ENCODE results near the gene NRXN3.

NRXN3 gene

DNA sequence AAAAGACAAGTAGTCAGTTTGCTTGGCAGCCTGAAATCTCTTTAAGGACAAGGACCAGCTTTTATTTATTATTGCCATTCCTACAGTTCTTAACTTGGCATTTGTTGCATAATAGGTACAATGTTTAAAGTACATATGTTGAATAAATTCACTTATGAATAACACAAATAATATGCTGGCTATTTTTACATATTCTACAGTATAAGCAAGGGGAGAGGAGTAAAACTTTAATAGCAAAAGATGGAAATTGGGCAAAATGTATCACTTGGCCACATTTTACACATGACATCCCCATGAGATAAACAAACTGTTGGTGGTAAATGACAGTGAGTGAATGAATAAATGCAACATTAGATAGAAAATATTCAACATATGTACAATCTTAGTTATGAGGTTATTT lies 1708.1 kb downstream of the NRXN3 start:
- DNase-seq (ENCODE audit: low read depth in 2 of 2) = no peak

DNA sequence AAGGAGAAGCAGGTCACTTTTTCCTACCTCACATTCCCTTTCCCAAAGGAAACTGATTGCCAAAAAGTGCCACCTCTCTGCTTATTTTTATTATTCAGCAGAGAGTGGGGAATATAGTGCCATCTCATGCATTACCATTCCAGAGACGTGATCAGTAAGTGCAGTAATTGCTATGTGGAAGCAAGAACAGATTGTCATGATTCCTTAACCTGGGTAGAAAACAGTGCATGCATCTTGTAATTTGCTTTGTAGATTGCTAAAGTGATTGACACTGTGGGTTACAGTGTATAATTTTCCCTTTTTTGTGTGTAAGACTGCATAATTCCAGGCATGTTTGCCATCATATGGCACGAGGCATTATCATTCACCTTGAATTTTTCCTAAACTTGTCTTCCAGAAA lies 1708.6 kb downstream of the NRXN3 start:
- no peak for DNase-seq (ENCODE audit: low read depth in 2 of 2)

DNA sequence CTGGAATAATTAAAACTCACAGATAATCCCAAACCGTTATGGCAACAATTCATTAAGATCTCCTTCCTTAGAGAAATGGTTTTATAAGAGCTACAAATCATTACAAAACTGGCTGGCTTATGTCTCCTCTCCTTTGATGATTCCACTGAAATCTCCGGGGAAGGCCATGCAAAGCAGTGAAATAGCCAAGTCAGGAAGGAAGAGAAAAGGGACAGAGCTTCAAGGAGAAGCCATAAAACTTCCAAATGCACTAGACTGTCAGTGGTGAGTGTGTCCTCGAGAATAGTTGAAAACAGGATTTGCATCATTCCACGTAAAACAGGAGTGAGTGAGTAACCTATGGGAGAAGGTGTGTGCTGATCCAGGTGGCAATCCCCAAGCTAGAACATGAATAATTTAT lies 1711.1 kb downstream of the NRXN3 start:
- no peak for DNase-seq (ENCODE audit: low read depth in 2 of 2)

DNA sequence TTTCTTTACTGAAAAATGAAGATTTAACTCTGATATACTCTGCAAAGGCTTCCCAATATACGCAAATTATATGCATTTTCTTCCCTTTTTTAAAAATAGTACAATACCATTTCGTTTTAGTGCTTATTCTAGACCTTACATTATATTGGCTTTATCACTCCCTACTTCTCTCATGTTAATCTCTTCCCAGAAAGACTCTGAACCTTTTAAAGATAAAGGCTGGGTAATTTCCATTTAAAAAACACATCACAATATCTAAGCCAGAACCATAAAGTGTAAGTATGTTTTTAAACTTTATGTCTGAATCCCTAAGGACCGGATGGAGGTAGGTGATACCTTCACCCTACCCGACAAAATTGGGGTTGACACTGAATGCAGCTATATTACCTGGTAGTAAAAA lies 1720.4 kb downstream of the NRXN3 start:
- no peak for DNase-seq (ENCODE audit: low read depth in 2 of 2)

DNA sequence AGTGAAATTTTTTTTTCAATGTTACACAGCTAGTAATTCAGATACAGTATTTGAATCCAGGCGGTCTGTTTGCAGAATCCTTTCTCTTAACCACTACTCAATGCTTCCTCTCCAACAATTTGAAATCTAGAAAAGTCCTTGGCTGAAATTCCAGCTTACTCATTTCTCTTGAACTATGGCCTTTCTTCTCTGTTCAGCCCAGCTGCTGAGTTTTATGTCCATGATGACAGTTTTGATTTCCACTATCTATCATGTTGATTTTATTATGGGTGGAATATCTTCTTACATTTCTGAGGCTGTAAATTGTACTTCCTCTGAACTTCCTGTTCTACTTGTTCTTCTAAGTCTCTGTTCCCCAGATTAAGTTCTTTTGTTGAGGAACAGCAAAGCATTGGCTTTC lies 1725.8 kb downstream of the NRXN3 start:
- no peak for DNase-seq (ENCODE audit: low read depth in 2 of 2)

DNA sequence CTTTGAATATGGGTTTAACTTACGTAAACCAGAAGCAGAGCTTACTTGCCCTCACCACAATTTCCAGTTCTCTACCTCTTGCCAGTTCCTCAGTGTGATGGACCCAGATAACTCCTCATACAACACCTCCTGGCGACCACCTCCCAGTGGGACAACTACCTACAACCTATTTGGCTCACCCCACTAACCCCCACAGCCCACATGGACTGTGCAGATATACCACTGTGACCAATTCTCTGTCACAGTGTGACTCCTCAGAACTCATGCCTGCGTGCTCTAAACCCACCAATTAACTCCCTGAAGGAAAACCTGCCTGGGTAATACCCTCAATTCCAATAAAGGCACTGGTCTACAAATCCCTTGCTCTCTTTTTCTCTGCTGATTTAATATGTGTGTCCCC lies 1729.4 kb downstream of the NRXN3 start:
- DNase-seq (ENCODE audit: low read depth in 2 of 2) = no peak

DNA sequence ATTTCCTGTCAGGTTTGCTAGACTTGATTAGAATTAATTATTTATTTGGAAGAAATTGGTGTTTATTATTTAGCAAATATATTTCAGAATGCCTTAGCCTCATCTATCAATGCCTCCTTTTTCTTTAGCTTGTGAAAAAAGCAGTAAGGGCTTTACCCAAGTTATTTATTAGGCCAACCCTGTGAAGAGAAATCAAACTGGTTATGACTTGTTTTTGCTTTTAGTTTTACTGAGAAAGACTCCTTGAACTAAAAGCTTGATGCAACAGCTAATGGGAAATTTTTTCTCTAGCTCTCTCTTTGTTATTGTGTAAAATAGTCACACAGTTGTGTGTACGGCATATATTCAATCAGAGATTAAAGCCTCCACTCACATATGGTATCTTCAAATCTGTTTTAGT lies 1734.3 kb downstream of the NRXN3 start:
- DNase-seq (ENCODE audit: low read depth in 2 of 2) = no peak

DNA sequence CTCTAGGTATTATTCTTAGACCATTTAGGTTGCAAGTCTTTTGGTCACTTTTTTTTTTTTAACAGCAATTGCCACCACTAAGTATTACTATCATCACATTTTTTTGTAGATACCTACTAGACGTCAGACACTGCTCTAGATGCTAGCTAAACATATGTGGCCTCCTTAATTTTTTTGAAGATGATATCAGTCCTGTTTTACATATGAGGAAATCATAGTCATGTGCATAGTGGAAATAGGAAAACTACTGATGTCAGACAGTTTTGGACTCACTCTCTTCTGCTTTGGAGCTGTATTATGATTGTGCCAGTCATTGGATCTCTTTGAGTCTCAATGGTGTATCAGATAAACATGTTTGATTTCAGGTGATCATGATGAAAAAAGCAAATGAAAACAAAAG lies 1736.8 kb downstream of the NRXN3 start:
- no peak for DNase-seq (ENCODE audit: low read depth in 2 of 2)

DNA sequence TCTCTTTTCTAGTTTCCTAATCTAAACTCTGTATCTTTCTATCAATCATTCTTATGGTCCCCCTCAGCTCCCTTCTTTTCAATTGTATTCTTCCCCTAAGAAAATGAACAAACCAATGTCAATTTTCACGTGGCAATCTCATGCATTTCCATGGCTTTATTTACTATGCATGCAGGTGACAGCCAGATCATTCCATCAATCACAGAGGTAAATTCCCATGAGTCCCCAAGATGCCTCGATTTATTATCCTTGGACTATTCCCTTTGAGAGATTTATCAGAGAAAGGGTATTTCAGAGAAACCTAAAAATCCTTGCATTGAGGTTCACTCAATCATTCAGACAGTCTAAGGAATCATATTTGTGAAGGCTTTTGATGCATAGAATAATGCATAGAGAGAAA lies 1739.9 kb downstream of the NRXN3 start:
- DNase-seq (ENCODE audit: low read depth in 2 of 2) = no peak

DNA sequence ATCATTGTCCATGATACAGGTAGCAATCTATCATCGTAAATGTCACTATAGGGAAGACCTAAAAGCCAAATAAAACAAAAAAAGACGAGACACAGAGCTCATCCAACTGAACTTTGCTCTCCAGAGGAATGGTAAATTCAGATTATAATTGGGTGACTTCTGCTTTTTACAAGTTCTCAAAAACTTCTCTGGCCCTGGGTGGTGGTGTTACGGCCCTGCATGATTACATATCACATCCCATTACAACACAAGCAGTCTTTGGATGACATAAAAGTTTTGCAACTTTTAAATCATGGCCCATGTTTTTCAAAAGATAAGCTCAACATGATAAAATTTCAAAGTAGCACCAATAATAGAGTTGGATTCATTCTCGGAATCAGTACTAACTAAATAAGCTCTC lies 1741.6 kb downstream of the NRXN3 start:
- DNase-seq (ENCODE audit: low read depth in 2 of 2) = no peak

DNA sequence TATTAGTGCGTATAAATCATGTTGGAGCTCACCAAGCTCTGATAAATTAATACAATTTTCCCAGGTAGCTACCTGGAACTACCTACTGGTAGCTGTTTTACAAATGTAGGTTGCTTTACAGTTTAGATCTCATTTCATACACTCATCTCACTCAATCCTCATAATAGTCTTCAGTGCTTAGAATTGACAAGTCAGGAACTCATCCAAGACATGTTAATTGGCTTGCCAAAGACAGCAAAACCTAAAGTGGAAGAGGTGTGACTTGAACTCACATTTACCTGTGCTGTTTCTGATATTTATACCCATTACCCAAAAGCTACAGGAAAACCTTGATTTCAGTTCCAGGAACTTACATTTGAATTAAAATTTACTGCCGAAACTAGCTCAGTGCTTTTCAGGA lies 1744.4 kb downstream of the NRXN3 start:
- no peak for DNase-seq (ENCODE audit: low read depth in 2 of 2)

DNA sequence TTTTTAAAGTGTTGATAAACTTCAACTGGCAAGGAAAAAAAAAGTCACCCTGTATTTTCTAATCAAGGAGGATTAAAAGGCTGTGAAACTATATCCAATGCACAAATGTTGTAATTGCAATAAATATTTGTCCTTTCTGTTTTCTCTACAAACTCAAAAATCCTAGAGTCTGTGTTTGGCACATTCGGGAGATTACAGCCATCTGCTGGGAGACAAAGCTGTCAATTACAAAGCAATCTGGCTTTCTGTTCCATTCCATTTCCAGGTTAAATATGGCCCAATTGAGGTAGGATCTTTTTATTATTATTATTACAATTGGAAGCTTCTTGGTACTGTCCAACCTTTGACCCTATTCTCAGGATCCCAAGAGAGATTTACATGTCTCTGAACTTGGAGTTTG lies 1745.2 kb downstream of the NRXN3 start:
- DNase-seq (ENCODE audit: low read depth in 2 of 2) = no peak

DNA sequence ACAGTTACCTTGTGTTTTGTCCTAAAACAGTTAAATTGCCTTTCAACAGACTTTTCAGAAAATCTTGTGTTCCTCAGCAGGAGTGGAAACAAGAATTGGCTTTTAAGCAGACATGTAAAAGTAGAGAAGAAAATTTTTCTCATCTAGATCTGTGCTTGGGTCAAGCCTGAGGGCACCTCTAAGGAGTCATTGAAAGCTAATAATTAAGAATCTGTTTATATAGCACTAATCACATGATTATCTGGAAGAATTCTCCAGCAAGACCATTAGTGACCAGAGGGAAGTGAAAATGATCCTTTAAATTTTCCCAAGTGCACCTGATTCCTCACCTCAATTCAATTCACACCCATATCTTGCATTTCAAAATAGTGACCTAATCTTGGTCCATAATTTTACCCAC lies 1746.1 kb downstream of the NRXN3 start:
- no peak for DNase-seq (ENCODE audit: low read depth in 2 of 2)

DNA sequence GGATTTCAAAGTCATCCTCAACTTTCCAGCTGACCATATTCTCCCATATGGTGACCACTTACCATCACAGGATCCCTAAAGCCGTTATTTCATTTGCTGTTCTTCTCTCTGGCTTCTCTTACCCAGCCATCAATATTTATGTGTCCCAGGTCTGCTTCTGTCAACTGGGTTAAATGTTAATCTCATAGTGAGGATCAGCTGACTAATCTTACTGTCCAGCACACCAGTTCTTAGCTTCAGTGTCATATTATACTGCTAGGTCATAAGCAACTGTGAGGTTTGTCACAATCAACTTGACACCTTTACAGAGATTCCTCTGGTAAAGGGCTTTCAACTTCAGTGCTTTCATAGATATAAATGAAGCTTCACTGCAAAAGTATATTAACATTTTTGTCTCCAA lies 1746.7 kb downstream of the NRXN3 start:
- no peak for DNase-seq (ENCODE audit: low read depth in 2 of 2)

Measured in stimulated activated CD8-positive, alpha-beta memory T cell treated with anti-CD3 and anti-CD28 coated beads, Interleukin-2, amount 100 ng/mL, for 48 hours (primary cell).